Measurements from ENCODE around the gene KLHDC4. TPM values are rescaled to one million over a fixed set of nuclear protein-coding genes. Genes with fewer than 3 reads are reported as not detected.

Gene KLHDC4
- total RNA-seq, 1 donor from 2014 or later: 40.4 TPM

GRCh38 chr16:87667946-87668345, 97.8 kb downstream of the KLHDC4 start:
- H3K27me3 ChIP-seq (ENCODE audit: control insufficient read depth, insufficient read depth, low read length): peaks cover 10% of the 10 kb centered on the region
- H3K4me3 ChIP-seq (ENCODE audit: low read depth, low read length): no peak overlapping the region
- TF ChIP-seq CTCF (IDR thresholded peaks at IDR 0.05; ENCODE audit: insufficient read depth, low read length, poor library complexity, severe bottlenecking): no peak
- no peaks in the 10 kb centered on the region for H3K36me3 ChIP-seq (ENCODE audit: control insufficient read depth, insufficient read depth, low read length)
- no peak for DNase-seq (ENCODE audit: low read depth)

GRCh38 chr16:87667443-87667842, 98.3 kb downstream of the KLHDC4 start:
- peaks cover 10% of the 10 kb centered on the region for H3K27me3 ChIP-seq (ENCODE audit: control insufficient read depth, insufficient read depth, low read length)
- TF ChIP-seq CTCF (IDR thresholded peaks at IDR 0.05; ENCODE audit: insufficient read depth, low read length, poor library complexity, severe bottlenecking): no peak
- no peaks in the 10 kb centered on the region for H3K36me3 ChIP-seq (ENCODE audit: control insufficient read depth, insufficient read depth, low read length)
- no peak for DNase-seq (ENCODE audit: low read depth)
- H3K4me3 ChIP-seq (ENCODE audit: low read depth, low read length): no peak overlapping the region

DNA sequence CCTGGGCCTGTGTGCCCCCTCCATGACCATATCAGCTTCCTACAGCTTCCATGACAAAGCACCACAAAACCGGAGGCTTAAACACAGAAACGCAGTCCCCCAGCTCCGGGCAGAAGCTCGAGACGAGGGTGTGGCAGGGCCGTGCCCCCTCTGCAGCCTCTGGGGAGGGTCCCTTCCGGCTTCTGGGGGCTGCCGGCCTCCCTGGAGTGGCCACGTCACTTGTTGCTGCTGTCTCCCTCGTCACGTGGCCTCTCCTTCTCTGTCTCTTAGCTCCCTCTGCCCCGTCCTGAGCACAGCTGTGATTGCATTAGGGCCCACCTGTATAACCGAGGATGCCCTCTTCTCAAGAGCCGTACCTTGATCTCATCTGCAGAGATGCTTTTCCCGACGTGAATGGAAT, 98.9 kb downstream of the KLHDC4 start:
- Histone ChIP-seq H3K4me3 (ENCODE audit: low read depth, low read length) (no peak overlapping the region), H3K36me3 (ENCODE audit: control insufficient read depth, insufficient read depth, low read length) (no peaks in the 10 kb centered on the region), H3K27me3 (ENCODE audit: control insufficient read depth, insufficient read depth, low read length) (peaks cover 10% of the 10 kb centered on the region)
- no peak for TF ChIP-seq CTCF (IDR thresholded peaks at IDR 0.05; ENCODE audit: insufficient read depth, low read length, poor library complexity, severe bottlenecking)
- DNase-seq (ENCODE audit: low read depth): no peak

DNA sequence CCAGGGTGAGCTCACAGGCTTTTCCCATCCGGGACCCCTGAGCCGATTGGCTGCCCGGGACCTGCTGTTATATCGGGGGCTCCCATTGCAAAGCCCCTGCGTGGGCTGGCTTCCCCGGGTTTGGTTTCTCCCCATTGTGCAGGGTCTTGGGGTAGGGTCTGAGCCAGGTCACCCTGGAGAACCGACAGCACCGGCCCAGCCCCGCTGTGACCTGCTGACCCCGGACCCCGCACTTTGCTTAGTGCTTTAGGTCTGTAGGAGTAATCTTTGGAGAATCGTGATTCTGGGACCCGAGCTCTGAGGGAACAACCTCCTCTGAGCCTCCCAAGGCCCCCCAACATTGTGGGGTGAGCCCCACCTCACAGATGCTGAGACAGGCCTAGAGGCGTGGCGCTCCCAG, 100.6 kb downstream of the KLHDC4 start:
- no peak overlapping the region for H3K4me3 ChIP-seq (ENCODE audit: low read depth, low read length)
- peaks cover 20% of the 10 kb centered on the region for H3K27me3 ChIP-seq (ENCODE audit: control insufficient read depth, insufficient read depth, low read length)
- no peak for TF ChIP-seq CTCF (IDR thresholded peaks at IDR 0.05; ENCODE audit: insufficient read depth, low read length, poor library complexity, severe bottlenecking)
- no peaks in the 10 kb centered on the region for H3K36me3 ChIP-seq (ENCODE audit: control insufficient read depth, insufficient read depth, low read length)
- no peak for DNase-seq (ENCODE audit: low read depth)

- Histone ChIP-seq H3K27me3 (ENCODE audit: control insufficient read depth, insufficient read depth, low read length) (peaks cover 20% of the 10 kb centered on the region), H3K36me3 (ENCODE audit: control insufficient read depth, insufficient read depth, low read length) (no peaks in the 10 kb centered on the region), H3K4me3 (ENCODE audit: low read depth, low read length) (no peak overlapping the region)
- no peak for TF ChIP-seq CTCF (IDR thresholded peaks at IDR 0.05; ENCODE audit: insufficient read depth, low read length, poor library complexity, severe bottlenecking)
- DNase-seq (ENCODE audit: low read depth): no peak
These were observed 101.0 kb downstream of the KLHDC4 start for GRCh38 chr16:87664792-87665191.
